Measurements from ENCODE around the gene UQCR11.

The UQCR11 gene

DNA sequence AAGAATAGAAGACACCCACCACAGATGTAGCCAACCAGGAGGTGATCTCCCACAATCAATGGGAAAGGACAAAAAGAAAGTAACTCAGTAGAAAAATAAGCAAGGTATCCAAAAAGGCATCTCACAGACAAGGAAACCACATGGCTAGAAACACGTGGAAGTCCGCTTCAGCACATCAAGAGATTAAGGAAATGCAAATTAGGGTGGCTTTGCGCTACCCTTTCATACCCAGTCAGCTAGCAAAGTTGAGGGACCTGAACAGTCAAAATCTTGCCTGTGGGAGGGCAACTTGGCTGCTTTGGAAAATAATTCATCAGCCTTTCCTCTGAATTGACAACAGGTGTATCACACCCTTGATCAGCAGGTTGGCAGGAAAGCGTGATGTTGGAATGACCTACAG lies 11.6 kb upstream of the UQCR11 start:
- no peak for DNase-seq (ENCODE audit: low read depth)

DNA sequence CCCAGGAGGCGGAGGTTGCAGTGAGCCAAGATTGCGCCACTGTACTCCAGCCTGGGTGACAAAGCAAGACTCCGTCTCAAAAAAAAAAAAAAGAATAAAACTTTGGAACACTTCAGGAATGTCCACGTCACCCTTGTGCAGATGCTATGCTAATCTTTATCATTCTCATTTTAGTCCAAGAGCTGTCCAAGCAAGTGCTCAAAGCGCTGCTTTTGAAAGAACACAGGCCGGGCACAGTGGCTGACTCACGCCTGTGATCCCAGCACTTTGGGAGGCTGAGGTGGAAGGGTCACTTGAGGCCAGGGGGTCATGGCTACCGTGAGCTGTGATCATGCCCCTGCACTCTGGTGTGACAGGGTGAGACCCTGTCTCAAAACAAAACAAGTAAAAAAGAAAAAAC lies 11.1 kb upstream of the UQCR11 start:
- no peak for DNase-seq (ENCODE audit: low read depth)

DNA sequence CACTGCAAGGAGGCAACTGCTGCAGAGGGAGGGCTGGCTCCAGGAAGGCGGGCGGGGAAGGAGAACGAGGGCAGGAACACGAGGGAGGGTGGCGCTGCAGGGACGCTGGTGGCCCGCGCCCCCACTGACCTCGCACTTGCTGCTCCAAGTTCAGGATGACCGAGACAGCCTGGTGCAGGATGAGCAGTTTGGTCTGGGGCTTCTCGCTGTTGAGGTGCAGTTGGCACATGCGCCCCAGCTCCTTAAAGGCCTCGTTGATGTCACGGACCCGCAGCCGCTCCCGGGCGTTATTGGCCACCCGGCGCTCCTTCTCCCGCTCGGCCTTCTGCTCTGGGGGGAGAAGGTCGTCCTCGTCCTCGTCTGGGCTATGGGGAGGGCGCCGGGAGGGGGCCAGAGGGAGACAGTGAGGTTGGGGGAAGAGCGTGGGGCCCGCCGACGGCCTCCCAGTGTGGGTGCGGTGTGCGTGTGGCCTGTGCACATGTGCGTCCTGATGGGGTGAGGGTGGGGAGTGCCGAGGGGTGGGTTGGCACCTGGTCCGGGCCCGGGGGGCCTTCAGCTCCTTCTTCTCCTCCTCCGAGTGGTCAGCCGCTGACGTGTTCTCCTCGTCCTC lies 10.0 kb upstream of the UQCR11 start:
- DNase-seq (ENCODE audit: low read depth) = no peak

DNA sequence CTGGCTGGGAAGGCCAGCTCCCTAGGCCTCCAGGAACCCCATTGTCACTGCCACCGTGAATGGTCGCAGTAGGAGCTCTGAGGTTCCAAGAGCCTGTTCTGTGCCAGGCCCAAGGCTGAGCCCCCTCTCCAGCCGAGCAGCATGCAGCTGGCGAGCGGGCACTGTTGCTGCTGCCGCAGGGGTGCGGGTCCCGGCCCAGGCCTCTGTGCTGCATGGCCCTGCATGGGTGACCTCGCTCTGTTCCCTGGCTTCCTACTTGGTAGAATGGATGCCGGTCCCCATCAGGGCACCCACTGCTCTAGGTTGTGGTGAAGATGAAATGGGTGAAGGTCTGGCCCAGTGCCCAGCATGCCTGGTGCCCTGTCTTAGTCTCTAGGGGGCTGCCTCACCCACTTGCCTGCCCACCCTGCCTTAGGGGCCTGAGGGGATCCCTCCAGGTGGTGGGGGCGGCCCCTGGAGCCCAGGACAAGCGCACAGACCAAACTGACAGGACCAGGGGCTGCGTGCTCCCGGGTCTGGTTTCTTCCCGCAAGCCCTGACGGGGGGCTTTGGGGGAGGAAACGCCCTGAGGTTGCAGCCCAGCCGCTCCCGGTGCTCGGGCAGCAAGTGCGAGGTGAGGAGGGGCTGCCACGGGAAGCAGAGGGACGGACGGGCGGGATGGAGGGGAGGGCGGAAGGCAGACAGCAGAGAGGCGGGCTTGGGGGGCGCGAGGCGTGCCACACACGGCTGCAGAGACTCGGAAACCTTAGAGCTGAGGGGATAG lies 8.7 kb upstream of the UQCR11 start:
- no peak for DNase-seq (ENCODE audit: low read depth)

DNA sequence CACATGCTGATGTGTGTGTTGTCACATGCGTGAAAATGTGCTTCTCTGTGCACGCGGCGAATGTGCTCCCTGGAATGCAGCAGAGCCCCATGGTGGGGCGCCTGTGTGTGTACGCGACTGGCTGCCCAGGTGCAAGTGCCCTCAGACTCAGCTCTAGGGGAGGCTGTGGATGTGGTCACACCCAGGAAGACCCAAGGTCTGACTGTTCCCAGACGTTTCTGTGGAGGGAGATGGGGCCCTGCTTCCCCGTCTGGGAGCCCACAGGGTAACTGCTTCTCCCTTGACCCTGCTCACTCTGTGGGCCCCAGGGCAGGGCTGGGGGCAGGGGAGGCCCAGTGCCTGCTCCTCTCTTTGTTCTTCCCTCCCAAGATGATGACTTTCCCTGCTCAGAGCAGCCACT lies 7.9 kb upstream of the UQCR11 start:
- DNase-seq (ENCODE audit: low read depth) = no peak

DNA sequence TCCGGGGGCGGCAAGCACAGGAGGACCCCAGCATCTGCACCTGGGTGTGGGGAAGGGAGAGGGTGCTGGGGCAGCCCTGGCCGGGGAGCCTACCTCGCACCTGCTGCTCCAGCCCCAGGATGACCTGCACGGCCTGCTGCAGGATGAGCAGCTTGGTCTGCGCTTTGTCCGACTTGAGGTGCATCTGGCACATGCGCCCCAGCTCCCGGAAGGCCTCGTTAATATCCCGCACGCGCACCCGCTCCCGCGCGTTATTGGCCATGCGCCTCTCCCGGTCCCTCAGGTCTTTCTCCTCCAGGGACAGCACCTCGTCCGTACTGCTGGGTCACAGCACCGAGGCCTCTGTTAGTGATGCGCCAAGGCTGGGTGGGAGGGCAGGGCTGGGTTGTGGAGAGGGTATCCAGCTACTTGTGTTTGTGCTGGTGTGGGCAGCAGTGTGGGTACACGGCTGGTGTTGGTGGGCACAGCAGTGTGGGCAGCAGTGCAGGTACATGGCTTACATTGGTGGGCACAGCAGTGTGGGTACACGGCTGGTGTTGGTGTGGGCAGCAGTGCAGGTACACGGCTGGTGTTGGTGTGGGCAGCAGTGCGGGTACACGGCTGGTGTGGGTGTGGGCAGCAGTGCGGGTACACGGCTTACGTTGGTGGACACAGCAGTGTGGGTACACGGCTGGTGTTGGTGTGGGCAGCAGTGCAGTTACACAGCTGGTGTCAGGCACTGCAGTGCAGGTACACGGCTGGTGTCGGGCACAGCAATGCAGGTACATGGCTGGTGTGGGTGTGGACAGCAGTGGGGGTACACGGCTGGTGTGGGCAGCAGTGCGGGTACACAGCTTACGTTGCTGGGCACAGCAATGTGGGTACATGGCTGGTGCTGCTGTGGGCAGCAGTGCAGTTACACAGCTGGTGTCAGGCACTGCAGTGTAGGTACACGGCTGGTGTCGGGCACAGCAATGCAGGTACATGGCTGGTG lies 7.1 kb upstream of the UQCR11 start:
- no peak for DNase-seq (ENCODE audit: low read depth)

DNA sequence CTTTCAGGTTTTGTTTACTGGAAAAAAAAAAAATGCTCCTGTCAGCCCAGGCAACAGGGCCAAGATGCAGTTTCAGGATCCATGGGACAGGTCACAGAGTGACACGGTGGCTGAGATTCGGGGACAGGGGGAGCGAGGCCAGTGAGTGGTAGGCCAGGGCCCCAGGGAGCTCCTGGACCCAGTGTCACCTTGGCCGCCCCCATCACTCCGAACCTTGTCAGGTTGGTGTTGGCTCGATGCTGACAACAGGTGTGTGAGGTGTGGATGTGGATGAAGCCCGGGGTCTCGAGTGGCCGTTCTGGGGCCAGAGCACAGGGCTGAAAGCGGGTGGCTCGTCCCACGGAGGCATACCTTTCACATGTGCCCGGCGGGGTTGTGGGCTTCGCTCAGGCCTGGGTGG lies 6.1 kb upstream of the UQCR11 start:
- no peak for DNase-seq (ENCODE audit: low read depth)

DNA sequence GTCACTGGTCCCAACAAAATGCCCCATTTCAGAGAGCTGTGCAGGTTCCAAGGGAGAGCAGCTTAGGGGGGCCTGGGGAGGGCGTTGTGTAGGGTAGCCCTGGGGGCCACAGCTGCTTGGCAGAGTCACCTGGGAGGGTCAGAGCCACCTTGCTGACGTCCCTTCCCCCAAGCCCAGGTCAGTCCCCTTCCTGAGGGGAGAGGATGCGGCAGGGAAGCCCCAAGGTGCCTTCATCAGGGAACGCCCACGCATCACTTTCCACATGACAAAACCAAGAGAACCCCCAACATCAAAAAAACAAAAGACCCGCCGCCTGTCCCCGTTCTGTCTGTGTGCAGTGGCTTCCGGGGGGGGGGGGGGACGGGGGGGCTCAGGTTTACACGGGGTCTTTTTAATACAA lies 5.3 kb upstream of the UQCR11 start:
- DNase-seq (ENCODE audit: low read depth) = no peak

DNA sequence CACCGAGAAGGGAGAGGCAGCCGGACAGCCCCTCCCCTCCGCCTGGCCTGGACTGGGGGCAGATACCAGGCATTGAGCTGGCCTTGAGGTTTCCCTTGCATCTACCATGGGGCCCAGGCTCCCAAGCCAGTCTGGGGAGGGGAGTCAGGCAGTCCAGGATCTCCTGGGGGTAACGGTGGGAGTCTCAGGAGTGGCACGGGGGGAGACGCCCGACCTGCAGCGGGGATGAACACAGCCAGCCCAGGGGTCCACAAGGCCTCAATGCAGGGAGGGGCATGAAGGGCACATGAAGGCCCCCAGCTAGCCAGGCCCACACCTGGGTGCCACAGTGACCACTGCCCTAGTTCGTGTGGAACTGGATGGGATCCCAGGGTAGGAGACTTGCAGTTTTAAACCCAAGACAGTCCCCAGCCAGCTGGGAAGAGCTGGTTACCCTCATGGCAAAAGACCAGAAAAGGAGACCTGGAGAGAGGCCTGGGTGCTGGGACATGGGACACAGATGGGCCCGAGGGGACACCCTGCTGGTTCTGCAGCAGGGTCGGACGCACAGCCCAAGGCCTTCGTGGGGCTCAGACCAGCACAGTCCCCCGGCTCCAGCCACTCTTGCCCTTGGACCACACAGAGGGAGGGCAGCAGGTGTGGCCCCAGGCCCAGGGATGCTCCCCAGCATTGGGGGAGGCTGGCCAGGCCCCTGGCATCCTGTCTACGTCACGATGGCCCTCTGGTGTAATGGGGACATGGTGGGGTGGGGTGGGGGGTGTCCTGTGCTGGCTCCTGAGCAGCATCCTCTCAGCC lies 4.6 kb upstream of the UQCR11 start:
- no peak for DNase-seq (ENCODE audit: low read depth)

DNA sequence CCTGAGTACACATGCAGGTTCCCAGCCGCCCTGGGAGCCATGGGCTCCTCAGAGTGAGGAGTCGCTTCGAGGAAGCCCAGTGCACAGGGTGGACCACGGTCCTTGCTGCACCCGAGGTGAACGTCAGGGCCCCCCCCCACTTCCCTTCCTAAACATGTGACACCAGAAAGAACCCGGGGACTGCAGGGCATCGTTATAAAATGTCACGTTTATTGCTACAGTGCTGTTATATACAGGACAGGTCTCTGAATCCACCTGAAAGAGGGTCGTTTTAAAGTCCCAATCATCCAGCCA lies 3.8 kb upstream of the UQCR11 start:
- no peak for DNase-seq (ENCODE audit: low read depth)

DNA sequence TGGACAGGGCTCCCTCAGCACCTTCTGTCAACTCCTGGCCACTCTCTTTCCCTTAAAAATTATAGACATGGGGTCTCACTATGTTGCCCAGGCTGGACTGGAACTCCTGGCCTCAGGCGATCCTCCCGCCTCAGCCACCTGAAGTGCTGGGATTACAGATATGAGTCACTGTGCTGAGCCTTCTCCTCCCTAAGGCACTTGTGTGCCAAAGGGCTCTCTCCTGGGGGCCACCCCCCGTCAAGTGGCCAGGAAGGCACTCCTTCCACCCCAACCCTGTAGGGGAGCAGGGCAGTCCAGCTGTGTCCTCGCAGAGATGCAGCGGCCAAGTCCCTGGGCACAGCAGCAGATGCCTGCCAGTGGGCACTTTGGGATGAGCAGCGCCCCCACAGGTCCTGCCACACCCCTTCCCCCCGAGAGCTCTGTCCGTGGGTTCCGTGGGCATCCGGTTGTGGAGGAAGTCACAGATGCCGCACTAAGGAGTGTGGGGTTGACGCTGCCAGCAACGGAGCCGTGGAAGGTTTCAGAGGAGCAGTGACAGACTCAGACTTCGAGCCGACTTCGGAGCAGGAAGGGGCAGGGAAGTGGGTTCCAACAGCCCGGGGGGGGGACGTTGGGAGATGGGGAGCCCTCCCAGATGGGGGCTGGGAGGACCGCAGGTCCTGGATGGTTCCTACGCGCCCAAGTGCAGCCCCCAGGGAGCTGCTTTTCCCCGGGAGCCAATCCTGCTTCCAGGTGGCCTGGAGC lies 3.3 kb upstream of the UQCR11 start:
- no peak for DNase-seq (ENCODE audit: low read depth)

DNA sequence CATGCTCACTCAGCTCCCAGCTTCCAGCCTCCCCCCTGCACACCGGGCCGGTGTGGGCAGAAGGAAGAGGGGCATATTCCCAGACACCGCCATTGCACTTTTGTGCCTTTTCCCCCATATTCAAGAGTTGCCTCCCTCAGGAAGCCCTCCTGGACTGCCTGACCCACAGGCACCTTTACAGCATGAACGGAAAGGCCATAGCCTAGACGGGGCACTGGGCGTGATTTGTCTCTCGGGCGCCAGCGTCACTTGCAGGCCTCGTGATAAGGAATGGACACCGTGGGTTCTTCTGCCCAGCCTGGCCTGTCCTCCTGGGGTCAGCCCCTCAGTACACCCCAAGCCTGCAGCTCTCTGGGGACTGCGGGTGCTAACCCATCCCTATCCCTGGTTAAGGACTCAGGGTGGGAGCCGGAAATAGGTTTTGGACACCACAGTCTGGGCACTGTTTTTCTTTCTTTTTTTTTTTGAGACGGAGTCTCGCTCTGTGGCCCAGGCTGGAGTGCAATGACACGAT lies 933 bp upstream of the UQCR11 start:
- no peak for DNase-seq (ENCODE audit: low read depth)

DNA sequence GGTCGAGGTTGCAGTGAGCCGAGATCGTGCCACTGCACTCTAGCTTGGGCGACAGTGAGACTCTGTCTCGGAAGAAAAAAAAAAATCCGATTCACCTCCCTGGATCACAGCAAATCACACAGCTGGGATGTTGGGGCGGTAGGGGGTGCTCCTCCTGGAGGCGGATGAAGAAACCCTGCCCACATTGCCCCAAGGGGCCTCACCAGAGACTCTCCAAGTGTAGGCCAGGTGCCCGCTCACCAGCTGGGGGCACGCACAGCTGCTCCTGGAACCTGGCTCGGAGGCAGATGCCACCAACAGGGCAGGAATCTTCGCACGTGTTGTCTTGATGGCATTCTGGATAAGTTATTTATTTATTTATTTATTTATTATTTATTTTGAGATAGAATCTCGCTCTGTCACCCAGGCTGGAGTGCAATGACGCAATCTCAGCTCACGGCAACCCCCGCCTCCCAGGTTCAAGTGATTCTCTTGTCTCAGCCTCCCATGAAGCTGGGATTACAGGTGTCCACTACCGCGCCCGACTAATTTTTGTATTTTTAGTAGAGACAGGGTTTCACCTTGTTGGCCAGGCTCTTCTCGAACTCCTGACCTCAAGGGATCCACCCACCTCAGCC lies 3.1 kb downstream of the UQCR11 start:
- no peak for DNase-seq (ENCODE audit: low read depth)

DNA sequence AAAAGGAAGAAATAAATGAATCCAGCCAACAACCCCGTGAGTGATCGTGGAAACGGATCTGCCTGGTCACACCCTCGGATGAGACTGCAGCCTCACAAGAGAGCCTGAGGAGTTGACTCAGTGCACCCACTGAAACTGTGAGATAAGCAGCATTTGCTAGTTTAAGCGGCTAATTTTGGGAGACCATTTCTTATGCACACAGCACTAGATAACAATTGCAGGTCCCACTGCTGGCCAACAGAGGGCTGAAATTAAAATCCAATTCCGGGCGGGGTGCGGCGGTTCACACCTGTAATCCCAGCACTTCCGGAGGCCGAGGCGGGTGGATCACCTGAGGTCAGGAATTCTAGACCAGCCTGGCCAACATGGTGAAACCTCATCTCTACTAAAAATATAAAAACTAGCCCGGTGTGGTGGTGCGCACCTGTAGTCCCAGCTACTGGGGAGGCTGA lies 3.6 kb downstream of the UQCR11 start:
- DNase-seq (ENCODE audit: low read depth) = no peak

DNA sequence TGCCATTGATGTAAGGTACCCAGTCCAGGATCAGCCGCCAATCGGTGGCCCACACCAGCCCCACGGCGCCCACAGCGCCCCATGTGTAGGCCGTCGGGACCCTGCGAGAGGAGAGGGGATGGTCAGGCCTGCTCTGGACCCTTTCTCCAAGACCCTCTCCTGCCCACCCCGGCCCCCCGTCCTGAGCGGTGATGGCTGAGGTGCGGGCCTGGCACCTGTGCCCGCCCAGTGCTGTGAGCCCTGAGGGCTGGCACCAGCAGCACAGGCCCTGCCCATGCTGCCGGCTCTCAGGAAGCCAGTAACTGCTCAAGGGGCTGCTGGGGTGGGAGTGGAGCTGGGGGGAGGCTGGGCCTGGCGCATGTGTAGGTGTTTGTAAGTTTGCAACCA lies 5.8 kb downstream of the UQCR11 start:
- DNase-seq (ENCODE audit: low read depth) = no peak

DNA sequence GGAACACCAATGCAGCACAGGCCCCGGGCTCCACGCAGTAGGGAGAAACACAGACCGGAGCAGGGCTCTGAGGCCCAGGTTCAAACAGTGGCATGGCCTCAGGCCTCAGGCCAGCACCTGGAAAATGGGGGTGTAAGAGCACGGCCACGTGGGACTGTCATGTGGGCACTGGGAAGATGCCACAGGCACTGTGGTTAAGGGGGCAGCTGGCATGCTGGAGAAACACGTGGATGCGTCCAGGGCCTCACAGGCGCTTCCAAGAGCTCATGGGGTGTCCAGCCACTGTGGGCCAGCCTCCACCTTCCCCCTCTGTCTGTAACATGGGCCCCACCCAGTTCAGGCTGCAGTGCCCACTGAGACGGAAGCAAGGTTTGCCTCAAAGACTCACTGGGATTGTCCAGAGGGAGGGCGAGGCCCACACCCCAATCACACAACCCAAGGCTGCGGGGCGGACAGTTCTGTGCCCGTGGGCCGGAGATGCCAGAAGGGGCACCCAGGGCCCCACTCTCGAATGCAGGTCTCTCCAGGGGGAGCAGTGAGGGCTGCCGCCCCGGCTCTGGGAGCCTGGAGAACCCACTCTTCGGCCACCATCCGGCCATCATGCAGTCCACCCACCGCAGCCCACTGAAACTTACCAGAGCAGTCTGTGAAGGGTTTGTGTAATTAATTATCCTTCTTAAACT lies 6.3 kb downstream of the UQCR11 start:
- no peak for DNase-seq (ENCODE audit: low read depth)

DNA sequence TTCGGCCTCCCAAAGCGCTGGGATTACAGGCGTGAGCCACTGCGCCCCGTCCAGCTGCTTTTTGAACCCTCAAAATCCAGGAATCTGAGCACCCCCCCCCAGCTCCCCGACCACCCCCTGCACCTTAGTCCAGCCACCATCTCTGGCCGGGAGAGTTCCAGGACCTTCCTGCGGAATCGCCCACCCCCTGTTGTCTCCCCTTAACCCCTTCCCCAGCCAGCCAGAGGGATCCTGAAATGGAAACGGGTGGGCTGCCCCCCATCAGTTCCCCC lies 11.8 kb downstream of the UQCR11 start:
- no peak for DNase-seq (ENCODE audit: low read depth)

DNA sequence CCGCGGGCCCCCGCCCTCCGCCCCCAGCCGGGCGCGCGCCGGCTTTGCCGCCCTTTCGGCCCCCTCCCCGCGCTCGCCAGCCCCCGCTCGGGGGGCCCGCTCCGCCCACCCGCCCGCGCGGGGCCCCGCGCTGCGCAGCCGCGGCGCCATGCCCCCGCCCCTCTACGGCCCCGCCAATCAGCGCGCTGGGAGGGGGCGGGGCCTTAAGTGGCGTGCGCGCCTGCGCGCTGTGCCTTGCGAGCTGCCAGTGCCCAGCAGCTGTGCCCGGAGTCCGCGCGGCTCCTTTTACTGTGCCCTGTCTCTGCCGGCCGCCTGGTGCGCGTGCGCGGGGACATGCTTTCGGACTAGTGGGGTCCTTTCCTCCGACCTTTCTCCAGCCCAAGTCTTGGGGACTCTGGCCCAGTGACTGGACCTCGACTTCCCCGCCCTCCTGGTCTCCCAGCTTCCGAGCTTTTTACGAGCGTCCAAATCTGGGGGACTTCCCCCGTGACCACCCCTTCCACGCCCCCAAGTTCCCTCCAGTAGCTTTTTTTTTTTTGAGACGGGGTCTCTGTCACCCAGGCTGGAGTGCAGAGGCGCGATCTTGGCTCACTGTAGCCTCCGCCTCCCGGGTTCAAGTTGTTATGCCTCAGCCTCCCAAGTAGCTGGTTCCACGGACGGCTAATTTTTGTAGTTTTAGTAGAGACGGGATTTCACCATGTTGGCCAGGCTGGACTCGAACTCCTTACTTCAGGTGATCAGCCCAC lies 12.3 kb downstream of the UQCR11 start, which contains the start of gene MBD3:
MBD3 (minus strand) TSS at position 111 of the 746 bp plus-strand sequence. CDS start 234 bp downstream, outside the sequence.
- DNase-seq (ENCODE audit: low read depth) = peak; percentile 80

DNA sequence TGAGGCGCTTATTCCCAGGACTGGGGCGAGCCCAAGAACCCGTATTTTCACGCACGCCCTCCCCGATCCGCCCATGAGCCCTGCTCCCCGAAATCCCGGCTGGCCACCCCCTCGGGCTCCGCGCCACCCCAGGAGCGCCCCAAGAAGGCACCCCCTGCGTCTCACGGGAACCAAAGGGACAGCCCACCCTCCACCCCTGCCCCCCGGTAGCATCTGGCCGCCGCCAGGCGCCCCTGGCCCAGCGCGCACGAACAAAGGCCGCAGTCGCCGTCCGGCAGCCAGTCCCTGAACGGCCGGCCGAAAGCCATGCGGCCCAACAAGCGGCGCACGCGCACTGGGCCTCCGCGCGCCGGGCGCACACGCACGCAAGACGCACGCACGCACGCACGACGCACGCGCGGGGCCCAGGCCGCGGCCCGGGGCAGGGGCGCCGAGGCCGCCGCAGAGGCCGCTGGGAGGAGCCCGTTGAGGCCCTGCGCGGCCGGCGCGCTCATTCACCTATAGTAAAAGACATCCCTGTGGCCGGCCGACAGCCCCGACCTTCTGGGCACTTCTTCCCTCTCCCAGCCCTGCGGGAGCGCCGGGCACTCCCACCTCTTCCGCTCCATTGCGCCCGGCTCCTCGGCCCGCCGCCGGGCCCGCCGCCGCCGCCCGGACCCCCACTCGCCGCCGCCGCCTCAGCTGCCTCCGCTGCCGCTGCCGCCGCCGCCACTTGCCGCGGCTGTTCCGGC lies 13.1 kb downstream of the UQCR11 start:
- peak; percentile 72 for DNase-seq (ENCODE audit: low read depth)
